ENCODE results near the gene DPP10.

Gene DPP10

GRCh38 chr2:115694651-115695050 is 1252.2 kb downstream of the DPP10 start:
- Histone ChIP-seq H3K9ac (ENCODE audit: low read depth, low read length, poor library complexity, severe bottlenecking) (no peak overlapping the region), H3K4me2 (ENCODE audit: low read depth, low read length, poor library complexity, severe bottlenecking) (no peak overlapping the region), H4K20me1 (ENCODE audit: insufficient read depth, low read length, poor library complexity, severe bottlenecking) (no peaks in the 10 kb centered on the region), H3K4me3 (ENCODE audit: low read length, poor library complexity, severe bottlenecking) (no peak overlapping the region), H3K79me2 (ENCODE audit: insufficient read depth, low read length) (no peaks in the 10 kb centered on the region), H3F3A (ENCODE audit: low read depth) (no peaks in the 10 kb centered on the region), H3K4me1 (ENCODE audit: insufficient read depth, low read length, poor library complexity, severe bottlenecking) (no peaks in the 10 kb centered on the region), H3K27me3 (ENCODE audit: insufficient read depth, low read length, poor library complexity, severe bottlenecking) (no peaks in the 10 kb centered on the region), H3K9me3 (ENCODE audit: insufficient read depth, low read depth, low read length) (no peaks in the 10 kb centered on the region), H2AFZ (ENCODE audit: low read length) (no peak overlapping the region), H3K36me3 (ENCODE audit: insufficient read depth, low read length) (no peaks in the 10 kb centered on the region), H3K9me2 (replicated peaks; ENCODE audit: low read depth, low read length) (no peaks in the 10 kb centered on the region)
- no peak for TF ChIP-seq CTCF (conservative IDR thresholded peaks at IDR 0.05; ENCODE audit: low read length)
- TF ChIP-seq EZH2phosphoT487 (IDR thresholded peaks at IDR 0.05; ENCODE audit: borderline replicate concordance) = no peak

GRCh38 chr2:115733190-115733775 is 1290.8 kb downstream of the DPP10 start:
- TF ChIP-seq EZH2phosphoT487 (IDR thresholded peaks at IDR 0.05; ENCODE audit: borderline replicate concordance) (no peak), CTCF (conservative IDR thresholded peaks at IDR 0.05; ENCODE audit: low read length) (no peak)
- H3F3A ChIP-seq (ENCODE audit: low read depth) = no peaks in the 10 kb centered on the region
- H3K36me3 ChIP-seq (ENCODE audit: insufficient read depth, low read length) = no peaks in the 10 kb centered on the region
- H2AFZ ChIP-seq (ENCODE audit: low read length) = no peak overlapping the region
- no peaks in the 10 kb centered on the region for H3K27me3 ChIP-seq (ENCODE audit: insufficient read depth, low read length, poor library complexity, severe bottlenecking)
- no peaks in the 10 kb centered on the region for H4K20me1 ChIP-seq (ENCODE audit: insufficient read depth, low read length, poor library complexity, severe bottlenecking)
- no peaks in the 10 kb centered on the region for H3K79me2 ChIP-seq (ENCODE audit: insufficient read depth, low read length)
- no peaks in the 10 kb centered on the region for H3K4me1 ChIP-seq (ENCODE audit: insufficient read depth, low read length, poor library complexity, severe bottlenecking)
- H3K9ac ChIP-seq (ENCODE audit: low read depth, low read length, poor library complexity, severe bottlenecking) = no peak overlapping the region
- no peaks in the 10 kb centered on the region for H3K9me2 ChIP-seq (replicated peaks; ENCODE audit: low read depth, low read length)
- H3K4me3 ChIP-seq (ENCODE audit: low read length, poor library complexity, severe bottlenecking) = no peak overlapping the region
- 0 out of 2 replicates have a peak, but pooled peaks cover 3% of the 10 kb centered on the region for H3K9me3 ChIP-seq (ENCODE audit: insufficient read depth, low read depth, low read length)
- no peak overlapping the region for H3K4me2 ChIP-seq (ENCODE audit: low read depth, low read length, poor library complexity, severe bottlenecking)

GRCh38 chr2:115738111-115738510 is 1295.7 kb downstream of the DPP10 start:
- TF ChIP-seq EZH2phosphoT487 (IDR thresholded peaks at IDR 0.05; ENCODE audit: borderline replicate concordance) = no peak
- no peak for TF ChIP-seq CTCF (conservative IDR thresholded peaks at IDR 0.05; ENCODE audit: low read length)
- H2AFZ ChIP-seq (ENCODE audit: low read length) = no peak overlapping the region
- no peaks in the 10 kb centered on the region for H3K36me3 ChIP-seq (ENCODE audit: insufficient read depth, low read length)
- H3K4me1 ChIP-seq (ENCODE audit: insufficient read depth, low read length, poor library complexity, severe bottlenecking) = no peaks in the 10 kb centered on the region
- H3K9me3 ChIP-seq (ENCODE audit: insufficient read depth, low read depth, low read length) = 0 out of 2 replicates have a peak, but pooled peaks cover 3% of the 10 kb centered on the region
- H3F3A ChIP-seq (ENCODE audit: low read depth) = no peaks in the 10 kb centered on the region
- H3K79me2 ChIP-seq (ENCODE audit: insufficient read depth, low read length) = no peaks in the 10 kb centered on the region
- H3K4me2 ChIP-seq (ENCODE audit: low read depth, low read length, poor library complexity, severe bottlenecking) = no peak overlapping the region
- H3K9ac ChIP-seq (ENCODE audit: low read depth, low read length, poor library complexity, severe bottlenecking) = no peak overlapping the region
- H3K9me2 ChIP-seq (replicated peaks; ENCODE audit: low read depth, low read length) = no peaks in the 10 kb centered on the region
- H3K27me3 ChIP-seq (ENCODE audit: insufficient read depth, low read length, poor library complexity, severe bottlenecking) = no peaks in the 10 kb centered on the region
- H3K4me3 ChIP-seq (ENCODE audit: low read length, poor library complexity, severe bottlenecking) = no peak overlapping the region
- no peaks in the 10 kb centered on the region for H4K20me1 ChIP-seq (ENCODE audit: insufficient read depth, low read length, poor library complexity, severe bottlenecking)
